NCI-H1436 treated with DMSO at 0.1 percent for 48 hours (cell line): ENCODE results near the gene TRABD2B.

ENCODE experiments used
- DNase-seq: peaks from one replicate; lab custom pipeline; 2025; lab: John Stamatoyannopoulos, UW

The TRABD2B gene

DNA sequence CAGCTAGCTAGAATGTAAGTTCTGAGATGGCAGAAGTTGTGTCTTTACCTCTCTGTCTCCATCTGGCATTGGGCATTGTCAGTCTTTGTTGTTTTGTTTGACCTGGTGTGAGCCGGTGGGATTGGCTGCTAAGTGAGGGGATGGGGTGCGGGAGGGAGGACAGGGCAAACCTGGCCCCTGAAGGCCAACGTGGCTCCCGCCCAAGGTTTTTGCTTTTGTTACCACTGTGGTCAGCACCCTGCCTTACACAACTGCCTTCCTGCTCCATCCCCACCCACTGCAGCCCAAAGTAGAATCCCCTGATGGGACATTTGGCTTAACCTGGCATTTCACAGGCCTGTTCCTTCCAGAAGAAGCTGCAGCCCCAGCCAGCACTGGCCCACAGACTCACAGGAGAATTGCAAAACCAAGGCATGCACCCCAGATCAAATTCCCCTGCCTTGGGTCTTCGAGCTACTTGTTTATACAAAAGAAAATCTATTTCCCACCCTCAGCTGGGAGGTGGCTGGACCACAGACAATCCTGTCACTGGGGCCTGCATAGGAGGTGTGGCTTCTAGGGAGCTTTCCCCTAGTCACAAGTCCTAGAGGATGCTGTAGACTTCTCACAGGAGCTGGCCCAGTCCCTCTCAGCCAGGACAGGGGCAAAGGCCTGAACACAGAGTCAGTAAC, 147.5 kb downstream of the TRABD2B start:
- no peak for DNase-seq

DNA sequence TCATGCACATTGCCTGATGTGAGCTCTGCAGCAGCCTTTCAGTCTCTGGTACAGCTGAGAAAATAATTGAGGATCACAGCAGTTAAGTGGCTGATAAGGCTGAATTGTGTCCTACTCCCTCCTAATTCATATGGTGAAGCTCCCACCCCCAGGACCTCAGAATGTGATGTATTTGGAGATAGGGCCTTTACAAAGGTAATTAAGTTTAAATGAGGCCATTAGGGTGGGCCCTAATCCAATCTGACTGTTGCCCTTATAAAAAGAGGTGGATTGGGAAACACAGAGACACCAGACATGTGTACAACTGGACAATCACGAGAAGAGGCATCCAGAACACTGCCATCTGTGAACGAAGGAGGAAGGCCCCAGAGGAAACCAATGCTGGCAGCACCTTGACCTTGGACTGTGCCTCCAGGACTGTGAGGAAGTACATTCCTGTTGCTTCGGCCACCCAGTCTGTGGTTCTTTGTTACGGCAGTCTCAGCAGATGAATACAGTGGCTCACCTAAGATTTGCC, 148.1 kb downstream of the TRABD2B start:
- DNase-seq = no peak

DNA sequence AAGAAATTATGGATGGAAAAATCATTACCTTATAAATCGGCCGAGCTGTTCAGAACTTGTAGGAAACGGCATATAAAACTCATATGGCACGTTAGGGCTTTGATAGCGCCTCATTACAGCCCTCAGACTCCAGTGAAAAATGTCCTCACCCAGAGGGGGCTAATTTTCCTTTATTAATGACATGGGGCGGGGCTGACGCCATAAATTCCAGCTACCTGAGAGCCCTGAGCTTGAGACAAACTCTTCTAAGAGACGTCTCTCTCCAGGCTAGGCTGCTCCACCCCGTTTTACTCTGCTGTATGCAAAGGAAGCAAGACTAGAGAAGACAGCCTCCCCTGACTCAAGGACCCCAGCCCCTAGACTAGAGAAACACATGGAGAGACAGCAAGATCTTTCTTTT, 149.4 kb downstream of the TRABD2B start:
- DNase-seq = no peak

DNA sequence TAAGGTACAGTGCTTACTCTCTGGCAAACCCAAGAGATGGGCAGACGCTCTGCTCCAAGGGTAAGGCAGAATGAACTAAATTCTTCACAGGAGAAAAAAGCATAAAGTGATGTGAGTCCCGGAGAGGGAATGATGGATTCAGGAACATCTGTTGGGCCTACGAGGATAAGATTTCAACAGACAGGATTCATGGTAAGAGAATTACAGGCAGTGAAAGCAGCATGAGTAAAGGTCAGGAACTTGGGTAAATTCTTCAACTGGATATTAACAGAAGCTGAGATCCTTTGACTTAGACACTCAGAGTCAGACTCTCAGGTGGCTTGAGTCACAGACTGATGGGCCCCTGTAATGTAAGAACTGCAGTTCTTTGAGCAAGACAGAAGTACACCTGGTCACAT, 152.6 kb downstream of the TRABD2B start:
- no peak for DNase-seq

DNA sequence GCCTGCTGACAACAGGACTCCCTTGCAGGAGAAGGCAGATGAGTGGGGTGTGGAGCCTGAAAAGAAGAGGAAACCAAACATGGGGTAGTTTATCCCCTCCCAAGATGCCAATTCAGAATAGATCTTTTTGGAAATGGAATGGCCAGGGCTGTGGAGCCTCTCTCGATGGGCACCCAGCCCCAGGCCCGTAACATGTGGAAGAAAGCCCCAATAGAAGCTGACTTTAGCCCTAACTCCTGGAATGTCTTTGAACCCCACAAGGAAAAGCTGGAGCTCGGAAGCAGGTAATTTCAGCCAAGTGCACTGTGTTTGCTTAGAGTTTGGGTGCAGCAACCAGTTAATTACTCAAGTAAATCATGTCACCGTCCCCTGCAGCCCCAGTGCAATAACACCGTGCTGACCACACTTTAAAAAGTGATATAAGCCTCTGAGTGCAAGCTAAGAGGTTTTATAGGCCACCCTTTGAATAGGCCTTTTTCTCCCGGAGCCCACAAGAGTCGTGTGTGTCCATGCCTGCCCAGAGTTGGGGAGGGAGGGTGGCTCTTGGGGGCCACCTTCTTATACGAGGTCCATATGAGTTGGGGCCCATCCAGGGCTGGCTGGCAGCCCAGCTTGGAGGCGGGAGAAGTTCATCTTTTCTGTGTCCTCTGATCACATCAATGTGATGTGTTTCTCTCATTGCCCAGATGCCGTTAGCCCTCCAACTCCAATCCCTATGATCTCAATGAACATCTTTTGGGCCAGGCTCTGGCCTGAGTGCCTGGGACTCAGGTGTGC, 153.2 kb downstream of the TRABD2B start:
- no peak for DNase-seq

DNA sequence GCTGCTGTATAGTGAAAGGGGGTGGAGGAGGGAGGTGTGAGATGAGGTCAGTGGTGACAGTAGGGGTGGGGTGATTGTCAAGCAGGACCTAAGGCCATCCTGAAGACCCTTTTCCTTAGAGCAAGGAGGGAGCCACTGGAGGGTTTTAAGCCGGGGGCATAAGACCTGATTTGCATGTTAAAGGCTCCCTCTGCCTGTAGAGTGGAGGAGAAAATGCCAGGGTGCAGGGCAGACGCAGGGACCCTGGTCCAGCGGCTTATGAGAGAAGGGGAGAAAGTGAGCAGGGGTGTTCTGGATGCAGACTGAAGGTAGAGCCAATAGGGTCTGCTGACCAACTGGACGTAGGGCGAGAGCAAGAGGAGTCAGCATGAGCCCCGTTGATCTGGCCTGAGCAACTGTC, 154.1 kb downstream of the TRABD2B start:
- DNase-seq = no peak

DNA sequence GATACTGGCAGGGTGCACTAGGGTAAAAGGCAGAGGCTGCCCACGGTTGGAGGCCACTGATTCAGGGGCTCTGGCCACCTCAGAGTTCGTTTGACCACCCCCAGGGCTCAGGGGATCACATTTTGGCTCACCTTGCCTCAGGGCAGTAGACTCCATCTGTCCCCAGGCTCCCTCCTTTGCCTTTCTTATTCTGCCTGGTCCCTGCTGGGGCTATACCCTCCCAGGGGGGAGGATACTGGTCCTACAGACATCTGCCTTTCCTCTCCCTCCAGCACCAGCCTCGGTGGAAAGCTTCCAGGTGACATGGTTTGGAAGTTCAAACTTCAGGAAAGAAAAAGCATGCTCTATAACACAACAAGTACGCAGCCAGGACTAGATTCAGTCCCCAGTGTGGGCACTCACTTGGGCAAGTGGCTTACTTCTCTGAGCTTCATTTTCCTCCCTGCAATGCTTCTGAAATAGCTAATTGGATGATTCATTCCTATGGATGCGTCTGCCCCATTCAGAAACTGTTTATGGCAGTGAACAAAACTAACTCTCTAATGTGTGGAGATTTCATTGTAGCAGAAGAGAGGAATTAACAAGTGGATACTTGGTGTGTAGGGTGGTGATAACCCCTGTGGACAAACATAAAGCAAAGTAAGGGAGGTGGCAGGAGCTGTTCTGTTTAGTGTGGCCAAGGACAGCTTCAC, 154.8 kb downstream of the TRABD2B start:
- no peak for DNase-seq

DNA sequence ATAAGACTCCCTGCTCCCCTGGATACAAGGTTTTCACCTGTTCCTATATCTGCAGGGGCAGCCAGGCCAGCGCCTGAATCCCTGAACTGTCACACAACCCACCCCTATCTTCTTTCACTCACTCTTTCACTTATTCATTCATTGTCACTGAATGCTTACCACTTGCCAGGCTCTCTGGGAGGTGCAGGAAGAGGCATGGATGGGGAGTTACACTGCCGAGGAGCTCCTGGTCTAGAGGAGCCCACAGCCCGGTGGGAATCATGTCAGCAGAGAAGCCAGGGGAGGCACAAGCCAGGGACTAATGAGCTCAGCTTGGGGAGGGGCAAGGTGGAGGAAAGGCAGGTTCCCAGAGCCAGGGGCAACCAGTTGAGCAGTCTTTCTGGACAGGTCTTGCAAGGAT, 155.8 kb downstream of the TRABD2B start:
- DNase-seq = no peak

DNA sequence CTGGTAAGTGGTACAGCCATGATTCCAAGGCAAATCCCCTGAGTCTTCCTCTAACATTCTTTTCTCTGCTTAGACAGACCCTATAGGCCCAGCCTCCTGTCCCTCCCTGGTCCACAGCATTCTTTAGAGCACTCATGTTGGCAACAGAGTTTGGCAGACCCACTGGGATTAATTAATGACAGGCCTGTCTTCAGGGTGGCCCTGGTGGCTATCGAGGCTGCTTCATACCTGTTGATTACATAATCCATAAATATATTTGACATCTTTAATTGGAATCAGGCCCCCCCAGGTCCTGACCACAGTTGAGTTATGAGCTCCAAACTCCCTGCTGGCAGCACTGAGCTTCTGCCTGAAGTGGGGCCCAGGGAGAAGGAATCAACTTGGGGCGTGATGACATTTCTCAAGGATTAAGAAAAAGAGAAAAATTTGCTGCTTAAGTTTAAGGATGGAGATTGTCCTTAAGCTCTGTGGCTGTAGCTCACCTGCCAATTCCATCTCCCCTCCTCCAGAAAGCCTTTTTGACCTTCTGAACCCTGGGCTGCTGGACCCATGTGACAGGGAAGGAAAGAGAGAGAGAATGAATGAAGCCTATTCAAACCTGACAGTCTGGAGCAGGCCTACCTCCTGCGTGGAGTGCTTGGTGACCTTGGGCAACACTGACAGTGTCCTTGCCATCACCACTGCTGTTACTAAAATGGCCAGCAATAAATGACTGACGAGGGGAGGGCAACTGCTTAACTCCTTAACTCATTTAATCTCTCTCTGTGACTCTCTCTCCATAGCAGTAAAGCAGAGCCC, 156.6 kb downstream of the TRABD2B start:
- DNase-seq = no peak

DNA sequence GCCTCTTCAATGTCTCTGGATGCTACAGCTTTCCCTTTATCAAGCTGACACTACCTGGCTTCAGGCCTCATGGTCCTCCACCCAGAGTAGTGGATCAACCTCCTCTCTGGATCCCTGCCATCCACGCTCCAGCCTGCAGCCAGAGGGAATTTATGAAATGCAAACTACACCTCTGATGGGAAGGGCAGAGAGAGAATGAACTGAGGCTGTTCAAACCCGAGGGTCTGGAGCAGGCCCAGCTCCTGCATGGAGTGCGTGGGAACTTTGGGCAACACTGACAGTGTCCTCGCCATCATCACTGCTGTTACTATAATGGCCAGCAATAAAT, 157.8 kb downstream of the TRABD2B start:
- DNase-seq = no peak

DNA sequence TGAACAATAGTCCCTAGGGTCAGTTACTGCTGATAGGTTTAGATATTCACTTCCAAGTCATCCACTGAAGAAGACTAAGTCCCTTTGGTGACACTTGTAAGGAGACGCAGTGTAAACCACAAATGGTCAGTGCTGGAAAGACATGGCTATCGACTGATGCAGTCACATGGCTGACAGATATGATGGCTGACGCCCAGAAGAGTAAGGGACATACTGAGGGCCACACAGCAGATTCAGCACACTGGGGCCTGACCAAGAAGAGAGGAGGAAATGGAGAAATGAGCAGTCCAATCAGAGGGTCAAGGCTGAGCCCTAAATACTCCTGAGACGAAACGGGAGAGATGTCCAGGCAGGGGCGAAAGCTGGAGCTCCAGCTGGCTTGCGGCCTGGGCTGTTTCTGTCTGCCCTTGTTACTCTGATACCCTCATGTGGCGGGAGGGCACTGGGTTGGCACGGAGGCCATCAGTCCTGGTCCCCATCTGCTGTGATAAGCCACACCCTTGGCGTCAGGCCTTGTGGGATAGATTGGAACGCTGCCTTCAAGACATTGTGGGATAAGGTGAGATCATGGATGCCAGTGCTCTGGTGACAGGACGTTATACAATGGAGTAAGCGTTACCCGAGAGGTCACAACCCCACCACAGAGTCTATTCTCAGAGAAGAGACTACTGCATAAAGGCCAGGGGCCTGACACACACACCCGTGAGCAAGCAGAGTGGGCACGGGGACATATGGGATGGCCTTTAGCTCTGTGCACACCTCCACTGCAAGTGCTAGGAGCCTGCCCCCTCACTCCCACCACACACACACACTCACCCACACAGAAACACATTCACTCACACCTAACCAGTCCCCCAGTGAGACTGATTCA, 158.4 kb downstream of the TRABD2B start:
- DNase-seq = no peak

DNA sequence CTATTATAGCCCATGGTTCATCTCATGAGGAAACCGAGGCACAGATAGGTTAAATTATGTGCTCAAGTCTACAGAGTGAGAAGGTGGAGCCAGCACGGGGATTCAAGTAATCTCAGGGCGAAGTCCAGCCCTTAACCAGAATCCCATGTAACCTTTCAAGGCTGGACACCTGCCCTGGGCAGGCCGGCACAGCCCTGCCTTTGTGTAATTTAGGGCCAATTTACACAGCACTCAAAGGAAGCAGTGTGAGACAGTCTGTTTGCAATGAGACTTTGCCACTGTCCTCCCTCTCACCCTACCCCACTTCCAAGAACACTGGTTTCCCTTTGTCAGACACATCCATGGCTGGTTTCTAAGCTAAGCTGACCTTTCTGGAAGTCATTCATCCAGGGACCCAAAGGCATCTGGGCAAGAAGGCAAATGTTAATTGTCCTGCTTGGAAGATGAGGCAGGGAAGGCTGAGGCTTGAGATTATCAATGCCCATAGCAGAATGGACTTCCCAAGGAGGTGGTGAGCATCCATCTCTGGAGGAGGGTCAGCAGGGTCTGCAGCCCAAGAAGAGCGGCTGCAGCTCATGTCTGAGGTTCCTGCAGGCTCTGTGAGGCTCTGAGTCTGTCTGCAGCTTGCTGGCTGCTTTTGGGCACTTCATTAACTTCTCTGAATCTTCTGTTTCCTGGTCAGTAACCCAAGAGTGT, 159.2 kb downstream of the TRABD2B start:
- no peak for DNase-seq

DNA sequence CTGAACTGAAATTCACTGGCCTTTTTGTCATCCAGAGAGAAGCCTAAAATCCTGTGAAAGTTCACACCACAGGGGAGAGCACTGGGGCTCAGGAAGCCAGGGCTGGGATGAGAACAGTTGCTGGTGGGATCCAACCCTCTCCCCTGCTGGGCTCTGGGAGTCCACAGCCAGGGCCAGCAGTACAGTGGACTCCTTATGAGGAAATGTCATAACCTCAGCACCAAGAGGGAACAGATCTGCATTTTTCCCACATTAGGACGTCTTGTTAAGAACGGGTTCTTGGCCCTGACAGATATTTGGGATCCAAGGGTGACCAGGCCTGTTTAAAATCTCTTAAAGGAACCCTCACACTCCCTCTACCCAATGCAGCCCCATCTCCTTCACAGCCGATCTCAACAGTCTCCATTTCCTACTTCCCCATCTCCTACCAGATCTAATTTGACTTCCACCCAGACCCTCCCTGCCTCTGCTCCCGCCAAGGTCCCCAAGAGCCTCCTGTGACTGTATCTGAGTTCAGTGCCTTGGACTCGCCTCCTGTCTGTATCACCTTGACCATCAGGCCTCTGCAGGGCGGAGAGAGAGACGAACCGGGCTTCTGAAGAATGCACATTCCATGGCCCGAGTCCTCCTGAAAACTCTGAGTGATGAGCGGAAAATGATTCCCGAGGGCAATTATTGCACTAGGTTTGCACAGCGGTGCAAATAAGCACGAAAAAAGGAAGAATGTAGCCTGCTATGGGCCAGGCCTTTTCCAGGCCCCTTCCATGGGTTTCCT, 159.9 kb downstream of the TRABD2B start:
- DNase-seq = no peak

DNA sequence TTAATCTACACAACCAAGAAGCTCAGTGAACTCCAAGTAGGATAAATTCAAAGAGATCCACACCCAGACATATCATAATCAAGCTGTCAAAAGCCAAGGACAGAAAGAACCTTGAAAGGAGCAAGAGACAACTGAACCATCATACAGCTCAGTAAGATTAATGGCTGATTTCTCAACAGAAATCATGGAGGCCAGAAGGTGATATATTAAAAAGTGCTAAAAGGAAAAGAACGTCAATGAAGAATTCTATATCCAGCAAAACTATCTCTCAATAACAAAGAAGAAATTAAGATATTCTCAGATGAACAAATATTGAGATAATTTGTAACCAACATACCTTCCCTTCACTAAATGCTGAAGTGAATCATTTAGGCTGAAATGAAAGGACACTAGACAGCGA, 161.8 kb downstream of the TRABD2B start:
- no peak for DNase-seq

DNA sequence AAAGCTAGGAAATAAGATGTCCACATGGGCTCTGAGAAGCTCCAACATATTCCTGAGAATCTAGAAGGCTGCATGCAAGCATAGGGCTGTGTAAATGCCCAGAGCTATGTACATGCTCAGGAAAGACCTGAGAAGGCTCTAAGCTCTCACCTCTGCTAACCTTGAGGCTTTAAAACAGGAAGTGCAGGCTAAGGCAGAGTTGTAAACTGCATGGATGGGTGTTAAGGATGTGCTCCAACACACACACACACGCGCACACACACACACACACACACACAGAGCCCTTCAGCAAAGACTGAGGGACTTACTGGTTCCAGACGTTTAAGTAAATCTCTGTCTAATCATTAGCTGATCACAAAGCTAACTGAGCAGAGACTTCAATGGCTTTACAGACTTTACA, 162.9 kb downstream of the TRABD2B start:
- no peak for DNase-seq

DNA sequence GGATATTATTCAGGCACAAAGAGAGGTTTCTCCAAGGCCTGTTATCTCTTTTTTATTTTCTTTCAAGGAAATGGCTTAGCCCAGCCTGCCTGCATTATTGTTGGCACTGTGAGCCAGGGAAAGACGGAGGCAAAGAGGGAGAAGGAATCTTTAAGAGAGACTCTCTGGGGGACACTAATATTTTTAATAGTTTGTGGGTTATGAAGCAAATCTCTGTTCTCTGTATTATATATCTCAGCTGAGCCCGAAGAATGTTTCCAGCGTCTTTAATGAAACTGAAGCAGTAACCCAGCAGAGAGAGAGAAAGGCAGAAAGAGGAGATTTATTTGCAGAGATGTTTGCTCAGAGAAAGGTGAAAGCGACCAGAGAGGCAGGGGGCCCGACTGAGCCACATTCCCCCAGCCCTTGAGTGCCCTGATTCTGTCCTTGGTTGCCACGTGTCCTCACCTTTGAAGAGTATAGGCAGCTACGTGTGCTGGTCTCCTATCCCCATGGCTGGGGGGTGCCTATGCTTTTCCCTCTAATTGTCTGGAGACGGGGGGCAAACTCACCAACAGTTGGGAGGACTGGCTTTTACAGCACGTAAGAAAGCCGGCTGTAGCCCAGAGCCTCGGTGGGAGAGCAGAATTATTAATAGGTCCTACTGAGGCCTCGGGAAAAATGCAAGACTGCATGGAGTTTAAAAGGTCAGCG, 166.4 kb downstream of the TRABD2B start:
- no peak for DNase-seq

DNA sequence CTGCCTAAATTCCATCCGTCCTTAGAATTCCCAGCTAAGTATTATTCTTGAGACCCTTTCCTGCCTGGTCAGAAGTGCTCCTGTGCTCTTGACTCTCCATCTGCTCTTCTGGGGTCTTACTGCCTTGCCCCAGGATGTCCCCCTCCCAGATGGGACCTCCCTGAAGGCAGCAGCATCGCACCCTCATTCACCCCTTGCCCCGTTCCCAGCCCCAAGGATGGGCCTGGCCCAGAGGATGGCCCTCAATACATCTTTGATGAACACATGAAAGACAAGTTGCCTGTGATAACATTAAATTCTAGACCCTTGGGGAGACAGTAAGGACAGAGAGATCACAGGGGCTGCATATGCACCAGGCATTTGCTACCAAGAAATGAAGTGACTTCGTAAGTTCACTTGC, 167.2 kb downstream of the TRABD2B start:
- DNase-seq = no peak

DNA sequence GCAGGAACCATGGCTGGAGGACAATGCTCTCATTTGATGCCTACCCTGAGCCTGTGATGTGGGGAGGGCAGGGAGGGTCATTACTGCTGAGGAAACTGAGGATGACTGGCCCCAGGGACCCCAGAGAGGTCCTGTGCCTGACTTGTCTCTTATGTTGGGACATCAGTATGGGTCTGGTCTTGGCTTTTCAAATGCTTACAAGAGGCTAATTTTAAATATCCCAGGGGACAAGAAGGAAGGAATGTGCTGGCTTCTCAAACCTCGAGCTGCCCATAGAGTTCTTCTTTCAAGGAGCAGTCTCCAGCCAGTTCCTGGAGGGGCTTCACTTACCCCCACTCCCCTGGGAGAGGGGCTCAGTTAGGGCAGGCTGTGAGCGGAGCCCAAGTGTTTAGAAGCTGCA, 168.2 kb downstream of the TRABD2B start:
- DNase-seq = no peak

DNA sequence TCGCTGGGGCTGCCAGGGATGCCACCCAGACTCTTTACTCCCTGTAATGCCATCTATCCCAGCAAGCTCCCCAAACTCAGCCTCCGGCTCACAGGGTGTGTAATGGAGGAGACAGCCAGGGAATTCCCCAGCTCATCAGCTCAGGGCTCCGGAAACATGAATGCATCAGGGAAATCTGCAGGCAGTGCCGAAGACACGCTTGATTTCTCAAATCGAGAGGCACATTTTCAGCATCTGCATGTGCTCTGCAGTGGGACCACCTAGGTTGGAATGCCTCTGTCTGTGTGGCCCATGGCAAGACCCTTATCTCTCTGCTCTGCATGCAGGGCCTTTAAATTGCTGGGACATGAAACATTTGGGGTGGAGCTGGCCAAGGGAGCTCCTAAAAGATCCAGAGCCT, 170.1 kb downstream of the TRABD2B start:
- no peak for DNase-seq
